ENCODE data around the gene MIF4GD. TPM values are rescaled to one million over a fixed set of nuclear protein-coding genes. Genes with fewer than 3 reads are reported as not detected.

MIF4GD gene
- total and polyA plus RNA-seq, 2 of the 4 experiments (the other 2 are of a cell fraction), result 4.1 to 6.9 TPM

DNA sequence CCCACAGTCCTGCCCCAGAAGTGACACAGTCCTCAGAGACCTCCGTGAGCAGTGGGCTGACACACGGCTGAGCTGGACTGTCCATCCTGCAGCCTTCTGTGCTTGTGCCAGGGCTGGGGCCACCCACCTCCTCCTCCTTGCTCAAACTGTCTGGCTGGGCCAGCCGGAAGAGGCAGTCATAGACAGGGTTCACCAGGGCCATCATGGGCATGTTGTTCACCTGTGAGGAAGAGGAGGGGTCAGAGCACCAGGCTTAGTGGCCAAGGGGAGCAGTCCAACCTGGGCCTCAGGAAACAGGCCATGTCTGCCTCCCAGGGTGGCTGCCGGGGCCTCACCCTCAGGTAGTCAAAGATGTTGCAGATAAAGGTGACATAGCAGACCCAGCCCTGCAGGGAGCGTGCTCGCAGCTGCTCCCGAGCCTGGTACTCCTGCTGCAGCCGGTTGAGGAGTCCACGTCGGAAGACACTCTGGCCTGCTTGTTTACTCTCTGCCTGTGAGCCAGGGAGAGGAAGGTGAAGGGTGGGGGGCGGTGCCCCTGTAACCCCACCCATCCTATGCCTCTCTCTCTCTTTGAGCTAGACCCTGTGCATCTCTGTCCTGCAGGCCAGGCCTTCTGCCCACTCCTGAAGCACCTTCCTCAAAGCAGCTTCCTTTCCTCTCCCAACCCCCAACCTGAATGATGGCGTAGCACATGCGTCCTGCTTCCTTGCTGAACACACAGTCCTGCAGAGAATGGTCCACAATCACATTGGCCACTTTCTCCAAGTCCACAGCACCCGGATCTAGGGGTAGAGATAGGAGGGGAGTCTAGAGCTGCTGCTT is 3.4 kb downstream of the MIF4GD start:
- no TSS peak for BruUV-seq (replicated peaks)
- dilution Hi-C loops (cut with HindIII; ENCODE audit: low sequenced_read_pairs, unreplicated experiment) (no loop called here), intact Hi-C loops (cut with micrococcal nuclease) (no loop called here), in situ Hi-C loops (cut with MboI; ENCODE audit: low sequenced_read_pairs) (no loop called here)
- no peaks in the 10 kb centered on the region for H3K9me1 ChIP-seq (ENCODE audit: insufficient read depth, low read length)
- H2AK5ac ChIP-seq (ENCODE audit: low read depth, low read length), result no peak overlapping the region
- H3K27me3 ChIP-seq (ENCODE audit: control insufficient read depth, insufficient read depth, low read length), result no peaks in the 10 kb centered on the region
- H2AK9ac ChIP-seq (replicated peaks; ENCODE audit: low read depth, low read length, poor library complexity), result no peak overlapping the region
- no peak overlapping the region for H4K5ac ChIP-seq (ENCODE audit: low read depth, low read length)
- H4K20me1 ChIP-seq (ENCODE audit: insufficient read depth, low read length), result no peaks in the 10 kb centered on the region
- DNase-seq (no peak), ATAC-seq (ENCODE audit: low read depth) (no peak)
- peaks cover 26% of the 10 kb centered on the region for H3K36me3 ChIP-seq (ENCODE audit: control insufficient read depth, insufficient read depth, low read length)
- no peak overlapping the region for H2BK15ac ChIP-seq (ENCODE audit: low read depth, low read length)
- ChIA-PET POLR2A (ENCODE audit: unreplicated experiment) (interaction anchor here (0.7 kb wide), 1 partner anchor 126 kb away, joined by 23 read pairs; no protein-coding TSS in a partner anchor), CTCF (no interaction called here)
- no peak overlapping the region for H3K4ac ChIP-seq (ENCODE audit: low read depth, low read length)
- no peak overlapping the region for H3K18ac ChIP-seq (ENCODE audit: low read depth, low read length)
- TF ChIP-seq MXI1 (IDR thresholded peaks at IDR 0.05; ENCODE audit: borderline replicate concordance, low read depth, low read length), result no peak
- no peak for TF ChIP-seq FOS (IDR thresholded peaks at IDR 0.05; ENCODE audit: low read depth, low read length)
- TF ChIP-seq NFE2L2 (IDR thresholded peaks at IDR 0.05; ENCODE audit: low read depth, low read length), result no peak
- TF ChIP-seq MAFK (IDR thresholded peaks at IDR 0.05; ENCODE audit: low read depth, low read length), result no peak
- TF ChIP-seq RFX5 (IDR thresholded peaks at IDR 0.05; ENCODE audit: low read depth, low read length), result no peak
- no peak for TF ChIP-seq USF2 (IDR thresholded peaks at IDR 0.05; ENCODE audit: low read depth, low read length)
- no peak for TF ChIP-seq CHD1 (IDR thresholded peaks at IDR 0.05; ENCODE audit: low read depth, low read length)
- TF ChIP-seq RCOR1 (IDR thresholded peaks at IDR 0.05; ENCODE audit: insufficient replicate concordance, low read length), result no peak
- TF ChIP-seq RAD21 (IDR thresholded peaks at IDR 0.05; ENCODE audit: low read length), result no peak
- no peak for TF ChIP-seq MAZ (IDR thresholded peaks at IDR 0.05; ENCODE audit: borderline replicate concordance, low read depth, low read length)
- TF ChIP-seq, protein P1, sequence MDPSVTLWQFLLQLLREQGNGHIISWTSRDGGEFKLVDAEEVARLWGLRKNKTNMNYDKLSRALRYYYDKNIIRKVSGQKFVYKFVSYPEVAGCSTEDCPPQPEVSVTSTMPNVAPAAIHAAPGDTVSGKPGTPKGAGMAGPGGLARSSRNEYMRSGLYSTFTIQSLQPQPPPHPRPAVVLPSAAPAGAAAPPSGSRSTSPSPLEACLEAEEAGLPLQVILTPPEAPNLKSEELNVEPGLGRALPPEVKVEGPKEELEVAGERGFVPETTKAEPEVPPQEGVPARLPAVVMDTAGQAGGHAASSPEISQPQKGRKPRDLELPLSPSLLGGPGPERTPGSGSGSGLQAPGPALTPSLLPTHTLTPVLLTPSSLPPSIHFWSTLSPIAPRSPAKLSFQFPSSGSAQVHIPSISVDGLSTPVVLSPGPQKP (IDR thresholded peaks at IDR 0.05; ENCODE audit: borderline replicate concordance, low read depth, low read length), result no peak
- no peak for TF ChIP-seq BHLHE40 (IDR thresholded peaks at IDR 0.05; ENCODE audit: low read depth, low read length)
- no peak for TF ChIP-seq CEBPB (IDR thresholded peaks at IDR 0.05; ENCODE audit: low read depth, low read length)
- TF ChIP-seq CTCF (conservative IDR thresholded peaks at IDR 0.05; ENCODE audit: low read depth, low read length), result no peak
- H3K9ac ChIP-seq (ENCODE audit: low read depth, low read length), result no peak overlapping the region
- no peak overlapping the region for H2BK5ac ChIP-seq (ENCODE audit: low read depth, low read length, poor library complexity, severe bottlenecking)
- H3K14ac ChIP-seq (replicated peaks; ENCODE audit: low read depth, low read length), result no peak overlapping the region
- H3K56ac ChIP-seq (ENCODE audit: extremely low read depth, insufficient read depth, low read length), result no peak overlapping the region
- H2BK20ac ChIP-seq (ENCODE audit: low read depth, low read length), result no peak overlapping the region
- no peak overlapping the region for H3K27ac ChIP-seq (ENCODE audit: insufficient read depth, low read length)
- no CpG with 5 or more reads among the region's 14 CpGs for WGBS, 2 experiments (ENCODE audit: extremely low coverage in 2 of 2, insufficient read length in 1 of 2)
- peaks cover 11% of the 10 kb centered on the region for H3K4me1 ChIP-seq (ENCODE audit: control insufficient read depth, insufficient read depth, low read length)
- no peak overlapping the region for H2AFZ ChIP-seq (replicated peaks; ENCODE audit: low read length, poor library complexity)
- H4K8ac ChIP-seq (ENCODE audit: low read depth in 2 of 2, low read length in 2 of 2), result no peak overlapping the region
- H3K9me3 ChIP-seq (ENCODE audit: control insufficient read depth, insufficient read depth, low read length), result no peaks in the 10 kb centered on the region
- no peak overlapping the region for H2BK120ac ChIP-seq (ENCODE audit: low read depth, low read length)
- peaks cover 12 to 13% of the 10 kb centered on the region in 2 experiments; a peak in 3 of 4 replicates for H3K79me1 ChIP-seq (ENCODE audit: low read depth in 1 of 2, low read length in 2 of 2)
- no peak overlapping the region for H3K4me2 ChIP-seq (ENCODE audit: low read depth, low read length)
- no peak overlapping the region for H4K91ac ChIP-seq (ENCODE audit: insufficient read depth, low read depth, low read length)
- no peak overlapping the region for H3K23ac ChIP-seq (ENCODE audit: low read depth, low read length)
- no peak overlapping the region for H3K4me3 ChIP-seq (ENCODE audit: insufficient read depth, low read depth, low read length)

All from IMR-90 (cell line).